GM12878 (cell line): ENCODE measurements around the gene FAAH2. TPM values are rescaled to one million over a fixed set of nuclear protein-coding genes. Genes with fewer than 3 reads are reported as not detected.

ENCODE experiments used
- ATAC-seq: fragments of 200-7000 bp; cut with Tn5 transposase; 3 replicates; pipeline ENCODE4 v1.9.1; 2020; ENCODE audit warnings: mild to moderate bottlenecking, moderate library complexity
- BruUV-seq: library from RNA; stranded (reverse); fragments of 400-500 nt; replicated peaks from 2 replicates; lab custom pipeline; 2021; lab: Mats Ljungman, UMichigan
- CTCF ChIA-PET: fragments of 300-600 bp; sonication (Branson Sonifier 250); formaldehyde crosslinking; extraction: SDS; loops from one replicate; lab custom pipeline; 2021; ENCODE audit warnings: inconsistent platforms; lab: Yijun Ruan, JAX
- POLR2A ChIA-PET: fragments of 350-600 bp; formaldehyde crosslinking; extraction: SDS; loops from one replicate; lab custom pipeline; 2021; ENCODE audit warnings: inconsistent platforms; lab: Charles Lee
- RAD21 ChIA-PET: fragments of 300-600 bp; sonication (Branson Sonifier 250); formaldehyde crosslinking; loops from one replicate; lab custom pipeline; 2023; ENCODE audit warnings: antibody characterized with exemption; ENCODE audit not compliant: unreplicated experiment; lab: Charles Lee
- SMC1A ChIA-PET: fragments of 300-600 bp; sonication (Branson Sonifier 250); formaldehyde crosslinking; loops from one replicate; lab custom pipeline; 2023; ENCODE audit not compliant: unreplicated experiment, uncharacterized antibody; lab: Charles Lee
- DNase-seq: peaks from one replicate; pipeline ENCODE4 v3.0.0-alpha.2; 2011; ENCODE audit warnings: low read depth, low spot score
- FAIRE-seq: peaks from 3 replicates; lab custom pipeline; 2011; peaks lifted over from hg19 to GRCh38; lab: Jason Lieb, UNC
- H2AFZ ChIP-seq: 2 replicates; pipeline ENCODE4 v1.6.0; 2011; ENCODE audit warnings: low read depth, low read length, control low read depth; ENCODE audit not compliant: control insufficient read depth
- H3K27ac ChIP-seq: 2 replicates; pipeline ENCODE4 v1.5.1; 2011; ENCODE audit warnings: control low read depth; ENCODE audit not compliant: control insufficient read depth, insufficient read depth
- H3K27me3 ChIP-seq, 2 experiments: replicated peaks in 1 of 2; 2 replicates each; pipeline versions ENCODE4 v1.6.0 to v1.6.1; 2011; ENCODE audit warnings: low read length in 1 of 2; ENCODE audit not compliant: control insufficient read depth in 2 of 2, insufficient read depth in 2 of 2
- H3K36me3 ChIP-seq, 2 experiments: 2 replicates each; pipeline ENCODE4 v1.5.1; 2011; ENCODE audit warnings: low read length in 1 of 2; ENCODE audit not compliant: control insufficient read depth in 2 of 2, insufficient read depth in 2 of 2
- H3K4me1 ChIP-seq: 2 replicates; pipeline ENCODE4 v1.6.1; 2011; ENCODE audit warnings: mild to moderate bottlenecking, low read length, moderate library complexity, mixed read lengths; ENCODE audit not compliant: control insufficient read depth, insufficient read depth
- H3K4me2 ChIP-seq: 2 replicates; pipeline ENCODE4 v1.6.0; 2011; ENCODE audit warnings: control low read depth; ENCODE audit not compliant: control insufficient read depth, insufficient read depth
- H3K4me3 ChIP-seq: fragments of 200-600 bp; sonication (generic); 2 replicates; pipeline ENCODE4 v1.5.1; 2016
- H3K79me2 ChIP-seq: 2 replicates; pipeline ENCODE4 v1.6.0; 2011; ENCODE audit warnings: low read length; ENCODE audit not compliant: control insufficient read depth, insufficient read depth
- H3K9ac ChIP-seq: 2 replicates; pipeline ENCODE4 v1.8.0; 2011; ENCODE audit warnings: low read length, control low read depth, mixed read lengths; ENCODE audit not compliant: control insufficient read depth, insufficient read depth
- H3K9me3 ChIP-seq: replicated peaks from 3 replicates; pipeline ENCODE4 v1.5.1; 2011; ENCODE audit warnings: mild to moderate bottlenecking, low read length; ENCODE audit not compliant: control insufficient read depth, insufficient read depth
- H4K20me1 ChIP-seq: 2 replicates; pipeline ENCODE4 v1.6.0; 2011; ENCODE audit not compliant: control insufficient read depth, insufficient read depth
- E2F4 ChIP-seq: IDR thresholded peaks from 2 replicates; pipeline ENCODE4 v1.6.1; 2012; ENCODE audit warnings: low read depth, low read length, improper control_type of control experiment
- MTA3 ChIP-seq: IDR thresholded peaks from 2 replicates; pipeline ENCODE4 v1.6.1; 2012; ENCODE audit warnings: low read length, inconsistent platforms, borderline replicate concordance
- WGBS: methylation state at CpG from one replicate; pipeline ENCODE4 v1.1.6; 2016; ENCODE audit warnings: low lambda C conversion rate; ENCODE audit not compliant: insufficient replicate concordance, insufficient coverage; ENCODE audit errors: missing lambda C conversion rate; 5-methylcytosine and 5-hydroxymethylcytosine counted together
- in situ Hi-C: fragments of 300-500 bp; cut with MboI; formaldehyde crosslinking; loops from 9 replicates; pipeline ENCODE4 v1.14.3; 2018; ENCODE audit warnings: mixed read lengths
- intact Hi-C: fragments of 100-400 bp; cut with micrococcal nuclease; formaldehyde crosslinking; loops from one replicate; pipeline ENCODE4 v1.14.2; 2022; ENCODE audit not compliant: unreplicated experiment
- polyA plus RNA-seq, 11 experiments: library from polyadenylated mRNA; depleted of rRNA in 4 of 11; unstranded in 6 of 11; stranded (reverse) in 5 of 11; fragments of >200 nt; fragmentation: Nextera tagmentation in 4 of 11; fragmentation: Illumina TruSeq in 1 of 11; extraction: Ambion mirVana in 4 of 11; extraction: Trizol in 1 of 11; gene quantifications; 1 replicate in 1 of 11; 2 replicates in 10 of 11; pipeline versions ENCODE4 v1.2.1 to v1.2.3, GENCODE V29; 2011 to 2016; ENCODE audit warnings: inconsistent platforms in 2 of 11, missing spikeins in 2 of 11, low read depth in 1 of 11
- total RNA-seq, 4 experiments: library from RNA; depleted of rRNA in 3 of 4; stranded (reverse); fragments of >200 nt in 3 of 4; fragmentation: Illumina TruSeq in 1 of 4; extraction: Trizol in 1 of 4; gene quantifications; 2 replicates each; pipeline versions ENCODE4 v1.2.1 to v1.2.3, GENCODE V29; 2013 to 2021
- TF ChIP-seq, protein P1 (sequence below): fragments of 450-650 bp; IDR thresholded peaks from 2 replicates; pipeline ENCODE4 v1.6.1; 2017; ENCODE audit warnings: mild to moderate bottlenecking, low read depth, inconsistent platforms; ENCODE audit not compliant: poor library complexity, severe bottlenecking
- TF ChIP-seq, protein P2 (sequence below): fragments of 450-650 bp; IDR thresholded peaks from 2 replicates; pipeline ENCODE4 v1.6.1; 2018; ENCODE audit warnings: borderline replicate concordance, mild to moderate bottlenecking; ENCODE audit not compliant: partially characterized antibody

Gene FAAH2
- total and polyA plus RNA-seq, 10 of the 15 experiments (the other 5 are each of a cell fraction or from before 2014, with no cell fraction given): 0.88 to 5.4 (median 1.5) TPM

GRCh38 chrX:57422289-57422688 lies 135.8 kb downstream of the FAAH2 start:
- ChIA-PET POLR2A (no interaction called here), SMC1A (interaction anchor here (1.1 kb wide), 1 partner anchor 154 kb away, joined by 3 read pairs; no protein-coding TSS in a partner anchor), RAD21 (no interaction called here), CTCF (interaction anchor here (1.7 kb wide), 1 partner anchor 32 kb away, joined by 5 read pairs; no protein-coding TSS in a partner anchor)
- ATAC-seq (no peak), DNase-seq (no peak), FAIRE-seq (no peak)
- Histone ChIP-seq H3K4me3 (no peak overlapping the region), H3K36me3 (no peaks in the 10 kb centered on the region), H3K4me2 (no peak overlapping the region), H3K27me3 (no peaks in the 10 kb centered on the region), H3K27ac (no peak overlapping the region), H2AFZ (no peak overlapping the region), H4K20me1 (no peaks in the 10 kb centered on the region), H3K79me2 (no peaks in the 10 kb centered on the region), H3K9ac (no peak overlapping the region), H3K9me3 (no peaks in the 10 kb centered on the region), H3K4me1 (no peaks in the 10 kb centered on the region)
- 0% methylated on average over 2 of the region's 2 CpGs for WGBS
- intact Hi-C loops (no loop called here), in situ Hi-C loops (no loop called here)
- TF ChIP-seq, protein P1, sequence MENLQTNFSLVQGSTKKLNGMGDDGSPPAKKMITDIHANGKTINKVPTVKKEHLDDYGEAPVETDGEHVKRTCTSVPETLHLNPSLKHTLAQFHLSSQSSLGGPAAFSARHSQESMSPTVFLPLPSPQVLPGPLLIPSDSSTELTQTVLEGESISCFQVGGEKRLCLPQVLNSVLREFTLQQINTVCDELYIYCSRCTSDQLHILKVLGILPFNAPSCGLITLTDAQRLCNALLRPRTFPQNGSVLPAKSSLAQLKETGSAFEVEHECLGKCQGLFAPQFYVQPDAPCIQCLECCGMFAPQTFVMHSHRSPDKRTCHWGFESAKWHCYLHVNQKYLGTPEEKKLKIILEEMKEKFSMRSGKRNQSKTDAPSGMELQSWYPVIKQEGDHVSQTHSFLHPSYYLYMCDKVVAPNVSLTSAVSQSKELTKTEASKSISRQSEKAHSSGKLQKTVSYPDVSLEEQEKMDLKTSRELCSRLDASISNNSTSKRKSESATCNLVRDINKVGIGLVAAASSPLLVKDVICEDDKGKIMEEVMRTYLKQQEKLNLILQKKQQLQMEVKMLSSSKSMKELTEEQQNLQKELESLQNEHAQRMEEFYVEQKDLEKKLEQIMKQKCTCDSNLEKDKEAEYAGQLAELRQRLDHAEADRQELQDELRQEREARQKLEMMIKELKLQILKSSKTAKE: no peak
- TF ChIP-seq E2F4 (no peak), MTA3 (no peak)
- TF ChIP-seq, protein P2, sequence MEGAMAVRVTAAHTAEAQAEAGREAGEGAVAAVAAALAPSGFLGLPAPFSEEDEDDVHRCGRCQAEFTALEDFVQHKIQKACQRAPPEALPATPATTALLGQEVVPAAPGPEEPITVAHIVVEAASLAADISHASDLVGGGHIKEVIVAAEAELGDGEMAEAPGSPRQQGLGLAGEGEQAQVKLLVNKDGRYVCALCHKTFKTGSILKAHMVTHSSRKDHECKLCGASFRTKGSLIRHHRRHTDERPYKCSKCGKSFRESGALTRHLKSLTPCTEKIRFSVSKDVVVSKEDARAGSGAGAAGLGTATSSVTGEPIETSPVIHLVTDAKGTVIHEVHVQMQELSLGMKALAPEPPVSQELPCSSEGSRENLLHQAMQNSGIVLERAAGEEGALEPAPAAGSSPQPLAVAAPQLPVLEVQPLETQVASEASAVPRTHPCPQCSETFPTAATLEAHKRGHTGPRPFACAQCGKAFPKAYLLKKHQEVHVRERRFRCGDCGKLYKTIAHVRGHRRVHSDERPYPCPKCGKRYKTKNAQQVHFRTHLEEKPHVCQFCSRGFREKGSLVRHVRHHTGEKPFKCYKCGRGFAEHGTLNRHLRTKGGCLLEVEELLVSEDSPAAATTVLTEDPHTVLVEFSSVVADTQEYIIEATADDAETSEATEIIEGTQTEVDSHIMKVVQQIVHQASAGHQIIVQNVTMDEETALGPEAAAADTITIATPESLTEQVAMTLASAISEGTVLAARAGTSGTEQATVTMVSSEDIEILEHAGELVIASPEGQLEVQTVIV: no peak
- BruUV-seq: no TSS peak
